Large intestine (tissue), 1 donor: Measurements from ENCODE around the gene DDX43. TPM values are rescaled to one million over a fixed set of nuclear protein-coding genes. Genes with fewer than 3 reads are reported as not detected.

Experiments
- polyA plus RNA-seq: library from polyadenylated mRNA; unstranded; fragments of 120-200 nt; gene quantifications from one replicate; pipeline ENCODE4 v1.2.1, GENCODE V29; 2013

The DDX43 gene
- polyA plus RNA-seq, 1 donor = 0.63 TPM

Other genes starting within 250 kb of the DDX43 start
- 0.13 TPM for gene KHDC1L, start 169.3 kb upstream of the DDX43 start, polyA plus RNA-seq
- gene KHDC1, start 131.6 kb upstream of the DDX43 start, polyA plus RNA-seq = 4.2 TPM
- not detected for gene DPPA5, start 40.6 kb upstream of the DDX43 start, polyA plus RNA-seq
- gene KHDC3L, start 32.2 kb upstream of the DDX43 start, polyA plus RNA-seq = not detected
- gene OOEP, start 24.9 kb upstream of the DDX43 start, polyA plus RNA-seq = 0.43 TPM
- 2.8 TPM for gene CGAS, start 57.5 kb downstream of the DDX43 start, polyA plus RNA-seq
- 24.0 TPM for gene MTO1, start 66.9 kb downstream of the DDX43 start, polyA plus RNA-seq
- 17,872 TPM for gene EEF1A1, start 126.2 kb downstream of the DDX43 start, polyA plus RNA-seq